NCI-H146 treated with DMSO at 0.1 percent for 48 hours (cell line): ENCODE results near the gene TSFM.
A peak's percentile ranks its signal among the peaks of the same experiment; 100 is the strongest.

Experiments
- DNase-seq: peaks from one replicate; lab custom pipeline; 2025; ENCODE audit not compliant: unreplicated experiment; lab: John Stamatoyannopoulos, UW

The TSFM gene

DNA sequence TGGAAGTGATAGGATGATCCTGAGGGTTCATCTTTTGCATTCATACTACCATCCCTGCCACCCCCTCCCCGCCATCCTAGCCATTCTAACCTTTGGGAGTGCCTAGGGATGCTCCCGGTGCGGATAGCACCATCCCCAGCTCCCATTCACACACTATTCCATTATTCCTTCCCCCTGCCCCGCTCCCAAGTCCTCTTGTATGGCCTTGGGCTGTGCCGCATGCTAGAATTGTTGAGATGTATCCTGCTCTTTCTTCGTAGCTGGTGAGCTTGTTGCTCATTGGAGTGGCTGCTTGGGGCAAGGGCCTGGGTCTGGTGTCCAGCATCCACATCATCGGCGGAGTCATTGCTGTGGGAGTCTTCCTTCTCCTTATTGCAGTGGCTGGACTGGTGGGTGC is 37.1 kb upstream of the TSFM start:
- DNase-seq, result no peak

- DNase-seq, result no peak
Measured at GRCh38 chr12:57746025-57746424, 36.6 kb upstream of the TSFM start.

GRCh38 chr12:57749061-57749460 is 33.5 kb upstream of the TSFM start:
- DNase-seq, result no peak

DNA sequence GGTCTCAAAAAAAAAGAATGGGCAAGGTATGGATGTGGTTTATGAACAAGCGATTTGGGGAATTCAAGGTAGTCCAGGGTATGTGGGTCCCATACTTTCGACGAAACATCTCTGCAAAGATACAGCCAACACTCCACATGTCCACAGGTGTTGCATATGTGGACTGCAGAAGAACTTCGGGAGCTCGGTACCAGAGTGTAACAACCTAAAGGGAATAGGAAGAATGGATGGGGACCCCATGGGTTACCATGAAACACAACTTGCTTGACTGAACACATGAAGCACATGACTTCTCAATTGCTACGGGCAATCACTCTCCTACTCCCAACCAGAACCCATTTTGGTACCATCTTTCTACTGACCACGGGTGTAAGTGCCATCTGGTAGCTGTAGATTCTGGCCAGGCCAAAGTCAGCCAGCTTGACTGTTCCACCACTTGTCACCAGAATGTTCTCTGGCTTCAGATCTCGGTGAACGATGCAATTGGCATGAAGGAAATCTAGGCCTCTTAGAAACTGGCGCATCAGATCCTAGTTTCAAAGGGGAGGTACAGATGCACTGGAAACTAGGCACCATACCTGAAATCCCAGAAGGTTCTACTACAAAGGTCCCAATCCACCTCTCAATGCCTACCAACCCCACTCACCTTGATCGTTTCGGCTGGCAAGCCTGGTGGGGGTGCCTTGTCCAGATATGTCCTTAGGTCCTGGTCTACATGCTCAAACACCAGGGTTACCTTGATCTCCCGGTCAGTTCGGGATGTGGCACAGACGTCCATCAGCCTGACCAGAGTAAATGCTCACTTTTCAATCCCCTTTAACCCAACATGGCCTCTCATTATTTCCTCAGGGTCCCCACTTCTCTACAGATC is 31.8 kb upstream of the TSFM start:
- DNase-seq, result no peak

DNA sequence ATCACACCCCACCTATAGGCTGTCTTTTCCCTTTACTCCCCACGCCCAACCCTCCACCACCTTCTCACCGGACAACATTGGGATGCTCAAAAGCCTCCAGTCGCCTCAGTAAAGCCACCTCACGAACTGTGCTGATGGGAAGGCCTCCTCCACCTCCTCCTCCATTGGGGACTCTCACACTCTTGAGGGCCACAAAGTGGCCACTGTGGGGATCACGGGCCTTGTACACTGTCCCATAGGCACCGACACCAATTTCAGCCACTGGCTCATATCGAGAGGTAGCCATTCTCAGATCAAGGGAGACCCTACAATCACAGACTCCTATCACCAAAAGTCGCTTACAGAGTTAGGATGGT is 31.2 kb upstream of the TSFM start:
- DNase-seq, result no peak

DNA sequence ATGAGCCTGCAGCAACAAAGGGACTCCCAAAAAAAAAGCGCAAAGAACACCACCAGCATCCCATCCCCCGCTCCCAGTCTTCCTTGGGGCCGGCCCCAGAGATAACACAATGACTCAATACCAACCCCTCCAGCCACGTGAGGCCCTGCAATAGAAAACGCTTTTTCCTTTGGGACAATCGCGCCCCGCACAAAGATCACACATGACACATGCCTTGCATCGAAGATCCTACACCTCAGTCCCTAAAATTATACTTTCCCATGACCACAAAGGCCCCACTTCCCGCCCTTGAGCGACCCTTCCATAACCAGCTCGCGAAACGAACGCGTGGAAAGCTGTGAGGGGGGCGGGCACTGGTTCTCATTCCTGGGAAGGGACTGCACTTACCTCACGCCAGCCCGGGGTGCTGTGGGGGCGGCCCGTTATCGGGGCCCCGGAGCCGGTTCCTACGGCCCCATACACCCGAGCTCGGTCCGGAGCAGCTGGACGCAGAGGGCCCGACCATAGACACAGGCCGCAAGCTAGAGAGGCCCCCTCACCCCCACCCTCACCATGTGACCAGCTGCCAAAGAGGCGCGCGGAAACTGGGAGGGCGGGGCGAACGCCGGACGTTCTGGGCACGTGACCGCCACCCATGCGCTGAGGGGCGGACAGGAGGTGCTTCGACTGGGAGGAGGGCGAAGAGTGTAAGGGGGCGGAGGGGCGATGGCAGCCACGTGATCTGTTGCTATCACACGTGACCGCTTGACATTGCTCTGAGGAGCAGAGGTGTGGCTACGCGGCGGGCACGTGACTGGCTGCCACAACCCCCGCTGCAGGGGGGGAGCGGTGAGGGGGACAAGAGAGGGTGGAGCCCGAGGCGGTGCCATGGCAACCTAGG is 30.6 kb upstream of the TSFM start, which contains the start of gene CDK4:
Gene CDK4 (minus strand): TSS at position 523 of the 880 bp plus-strand sequence. CDS start 593 bp downstream, outside the sequence.
- peak; percentile 99 for DNase-seq

GRCh38 chr12:57752668-57753000 is 30.0 kb upstream of the TSFM start:
- DNase-seq, result no peak

GRCh38 chr12:57753756-57754337 is 28.7 kb upstream of the TSFM start:
- no peak for DNase-seq

- peak; percentile 88 for DNase-seq
Measured at GRCh38 chr12:57754411-57755193, 28.0 kb upstream of the TSFM start, which contains the start of gene MARCHF9. Gene MARCHF9, plus strand, starts transcription at chr12:57755103. Its CDS starts 426 bp downstream, at chr12:57755529.

GRCh38 chr12:57755194-57755453 is 27.5 kb upstream of the TSFM start:
- no peak for DNase-seq

GRCh38 chr12:57755454-57756372 is 26.9 kb upstream of the TSFM start:
- DNase-seq, result peak; percentile 15

GRCh38 chr12:57756406-57757341 is 25.9 kb upstream of the TSFM start:
- DNase-seq, result no peak

DNA sequence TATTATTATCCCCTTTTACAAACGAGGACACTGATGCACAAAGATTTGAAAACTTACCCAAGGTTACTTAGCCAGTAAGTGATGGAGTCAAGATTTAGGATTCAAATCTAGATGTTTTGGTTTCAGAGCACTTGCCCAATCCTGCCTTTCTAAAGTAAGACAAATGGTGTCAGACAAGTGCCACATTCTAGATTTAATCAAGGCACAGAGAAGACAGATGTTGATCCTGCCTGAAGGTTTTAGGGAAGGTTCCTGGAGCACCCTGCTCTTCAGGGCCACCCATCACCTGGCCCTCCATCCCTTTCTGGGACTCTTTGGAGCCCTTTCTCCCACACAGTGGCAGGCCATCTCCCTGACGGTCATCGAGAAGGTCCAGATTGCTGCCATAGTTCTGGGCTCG is 24.8 kb upstream of the TSFM start:
- no peak for DNase-seq

DNA sequence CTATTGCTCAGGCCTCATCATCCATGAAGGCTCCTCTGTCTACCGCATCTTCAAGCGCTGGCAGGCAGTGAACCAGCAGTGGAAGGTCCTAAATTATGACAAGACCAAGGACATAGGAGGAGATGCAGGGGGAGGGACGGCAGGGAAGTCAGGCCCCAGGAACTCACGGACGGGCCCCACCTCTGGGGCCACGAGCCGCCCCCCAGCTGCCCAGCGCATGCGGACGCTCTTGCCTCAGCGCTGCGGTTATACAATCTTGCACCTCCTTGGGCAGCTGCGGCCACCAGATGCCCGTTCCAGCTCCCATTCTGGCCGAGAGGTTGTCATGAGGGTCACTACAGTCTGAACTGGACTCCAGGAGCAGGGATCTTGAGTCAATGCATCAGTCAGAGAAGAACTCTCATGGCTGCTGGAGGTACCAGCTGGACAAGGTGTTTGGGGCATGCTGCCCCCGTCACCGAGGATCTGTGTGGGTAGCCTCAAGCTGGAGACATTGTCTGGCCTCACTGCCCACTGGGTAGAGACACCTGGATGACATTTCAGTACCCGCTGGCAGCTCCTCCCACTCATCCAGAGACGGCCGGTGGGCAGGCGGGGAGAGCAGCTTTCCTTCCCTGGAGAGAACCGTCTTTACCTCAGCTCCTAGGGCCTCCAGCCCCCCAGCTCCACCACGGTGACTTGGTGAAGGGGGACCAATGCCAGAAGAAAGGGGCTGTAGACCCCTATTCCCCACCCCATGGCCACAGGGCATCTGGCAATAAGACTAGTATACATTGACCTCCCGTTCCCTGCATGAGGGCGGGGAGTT is 23.8 kb upstream of the TSFM start:
- DNase-seq, result no peak

GRCh38 chr12:57759360-57759980 is 23.1 kb upstream of the TSFM start:
- no peak for DNase-seq

DNA sequence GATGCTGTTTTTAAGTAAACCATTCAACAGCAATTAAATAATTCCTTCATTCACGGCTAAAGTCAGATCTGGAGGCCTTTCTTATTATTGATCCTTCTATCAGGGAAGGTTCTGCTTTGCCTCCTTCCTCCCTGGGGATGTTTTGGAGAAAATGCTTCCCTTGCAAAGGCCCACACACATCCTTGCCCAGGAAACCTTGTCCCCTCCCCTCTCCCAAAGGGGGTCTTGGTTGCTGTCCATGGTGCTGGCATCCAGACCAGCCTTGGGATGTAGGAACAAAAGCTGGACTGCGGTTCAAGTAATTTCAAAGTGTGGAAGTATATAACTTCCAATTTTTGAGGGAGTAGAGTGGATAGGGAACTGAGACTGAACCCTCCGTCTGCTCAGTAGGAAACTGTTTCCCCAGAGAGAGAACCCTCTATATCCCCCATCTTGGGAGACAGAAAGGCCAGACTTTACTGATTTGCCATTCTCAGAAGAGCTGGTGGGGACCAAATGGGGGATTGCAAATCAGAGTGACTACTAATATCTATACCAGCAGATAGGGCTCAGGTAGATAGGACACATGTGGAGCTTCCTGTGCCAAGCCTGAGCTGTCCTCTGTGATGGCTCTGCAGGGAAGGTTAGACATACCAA is 22.1 kb upstream of the TSFM start:
- no peak for DNase-seq

GRCh38 chr12:57761391-57761998 is 21.1 kb upstream of the TSFM start:
- DNase-seq, result no peak
